HG02884 (cell line): ENCODE results near the gene CDCA3.
"Not testable (repeated sequence)": the region's sequence is repeated elsewhere in the genome, so short reads cannot be mapped to it uniquely, and the experiment has no call there.

Experiments used
- ATAC-seq: cut with Tn5 transposase; IDR thresholded peaks from one replicate; pipeline ENCODE4 v1.9.1; 2021; ENCODE audit warnings: mild to moderate bottlenecking, moderate library complexity; ENCODE audit not compliant: unreplicated experiment

Gene CDCA3

GRCh38 chr12:6873094-6874014 is 22.3 kb upstream of the CDCA3 start, which contains the start of gene SPSB2:
TSS of gene SPSB2 (minus strand) at chr12:6873303. CDS start at chr12:6872901, 402 bp downstream.
- ATAC-seq = peak; percentile 70

- ATAC-seq = no peak
Observed at GRCh38 chr12:6872073-6873048, 21.3 kb upstream of the CDCA3 start.

GRCh38 chr12:6871052-6871957 is 20.2 kb upstream of the CDCA3 start:
- no peak for ATAC-seq

GRCh38 chr12:6870304-6870703 is 19.2 kb upstream of the CDCA3 start:
- ATAC-seq = not testable (repeated sequence)

- no peak for ATAC-seq
Observed at GRCh38 chr12:6869049-6870021, 18.2 kb upstream of the CDCA3 start.

GRCh38 chr12:6868211-6869048 is 17.3 kb upstream of the CDCA3 start:
- ATAC-seq = no peak

GRCh38 chr12:6867413-6868210 is 16.5 kb upstream of the CDCA3 start, which contains the start of gene TPI1:
TSS of gene TPI1 (plus strand) at chr12:6867531. CDS start at chr12:6867567, 36 bp downstream.
- ATAC-seq = peak; percentile 52

GRCh38 chr12:6866920-6867412 is 15.9 kb upstream of the CDCA3 start:
- ATAC-seq = no peak

- ATAC-seq = no peak
Observed at GRCh38 chr12:6866163-6866919, 15.3 kb upstream of the CDCA3 start.

GRCh38 chr12:6865307-6865706 is 14.2 kb upstream of the CDCA3 start:
- not testable (repeated sequence) for ATAC-seq

- ATAC-seq = no peak
Observed at GRCh38 chr12:6863586-6864321, 12.7 kb upstream of the CDCA3 start.

- ATAC-seq = no peak
Observed at GRCh38 chr12:6863033-6863432, 11.9 kb upstream of the CDCA3 start.

GRCh38 chr12:6861391-6861790 is 10.3 kb upstream of the CDCA3 start:
- ATAC-seq = no peak

- no peak for ATAC-seq
Observed at GRCh38 chr12:6860942-6861341, 9.9 kb upstream of the CDCA3 start.

GRCh38 chr12:6860116-6860515 is 9.0 kb upstream of the CDCA3 start:
- no peak for ATAC-seq

GRCh38 chr12:6858799-6859198 is 7.7 kb upstream of the CDCA3 start:
- ATAC-seq = no peak
